Measurements from ENCODE around the gene PPP2R5E. TPM values are rescaled to one million over a fixed set of nuclear protein-coding genes. Genes with fewer than 3 reads are reported as not detected.

PPP2R5E gene
- total RNA-seq, 1 experiment from 2014 or later = 47.2 TPM

GRCh38 chr14:63432888-63433552, 110.2 kb downstream of the PPP2R5E start:
- Histone ChIP-seq H3K27me3 (ENCODE audit: control insufficient read depth, insufficient read depth, low read length) (no peaks in the 10 kb centered on the region), H3K4me3 (ENCODE audit: low read depth in 2 of 2, low read length in 2 of 2) (no peak overlapping the region), H3K27ac (ENCODE audit: low read length) (no peak overlapping the region), H3K4me1 (ENCODE audit: control insufficient read depth, insufficient read depth, low read length) (peaks cover 9% of the 10 kb centered on the region; the same call in 1 of the 2 replicates), H3K36me3 (ENCODE audit: control insufficient read depth, insufficient read depth, low read length) (no peaks in the 10 kb centered on the region; the same call in 1 of the 2 replicates), H3K9me3 (ENCODE audit: control insufficient read depth, insufficient read depth, low read depth, low read length) (no peaks in the 10 kb centered on the region)
- POLR2A ChIA-PET = no interaction called here
- ATAC-seq = no peak
- in situ Hi-C loops (cut with HindIII; ENCODE audit: low pct_unique_long_range_greater_than_20kb, low sequenced_read_pairs) (no loop called here), intact Hi-C loops (cut with micrococcal nuclease; ENCODE audit: unreplicated experiment) (no loop called here)
- TF ChIP-seq REST (IDR thresholded peaks at IDR 0.05; ENCODE audit: insufficient read depth in 1 of 2, low read depth in 2 of 2, low read length in 1 of 2) = no peak
- no peak for TF ChIP-seq POLR2AphosphoS5 (IDR thresholded peaks at IDR 0.05; ENCODE audit: low read depth, low read length)
- no peak for TF ChIP-seq TCF7L2 (IDR thresholded peaks at IDR 0.05; ENCODE audit: low read depth, low read length)
- TF ChIP-seq SIN3A (IDR thresholded peaks at IDR 0.05; ENCODE audit: borderline replicate concordance, insufficient read depth, low read depth, low read length) = no peak
- no peak for TF ChIP-seq CTCF (IDR thresholded peaks at IDR 0.05)
- CTCF ChIA-PET = interaction anchor here (0.7 kb wide), 2 partner anchors 30 to 50 kb away, joined by 3 read pairs; no protein-coding TSS in a partner anchor
- DNase-seq (ENCODE audit: low read depth, low spot score) = no peak
- no TSS peak for BruUV-seq (replicated peaks)

GRCh38 chr14:63432228-63432627, 110.9 kb downstream of the PPP2R5E start:
- Histone ChIP-seq H3K27me3 (ENCODE audit: control insufficient read depth, insufficient read depth, low read length) (no peaks in the 10 kb centered on the region), H3K4me1 (ENCODE audit: control insufficient read depth, insufficient read depth, low read length) (peaks cover 4% of the 10 kb centered on the region; the same call in 1 of the 2 replicates), H3K9me3 (ENCODE audit: control insufficient read depth, insufficient read depth, low read depth, low read length) (no peaks in the 10 kb centered on the region), H3K36me3 (ENCODE audit: control insufficient read depth, insufficient read depth, low read length) (no peaks in the 10 kb centered on the region; the same call in 1 of the 2 replicates), H3K27ac (ENCODE audit: low read length) (no peak overlapping the region), H3K4me3 (ENCODE audit: low read depth in 2 of 2, low read length in 2 of 2) (no peak overlapping the region)
- in situ Hi-C loops (cut with HindIII; ENCODE audit: low pct_unique_long_range_greater_than_20kb, low sequenced_read_pairs) = no loop called here
- BruUV-seq (replicated peaks) = no TSS peak
- intact Hi-C loops (cut with micrococcal nuclease; ENCODE audit: unreplicated experiment) = no loop called here
- ChIA-PET CTCF (no interaction called here), POLR2A (no interaction called here)
- ATAC-seq = no peak
- DNase-seq (ENCODE audit: low read depth, low spot score) = no peak
- TF ChIP-seq REST (IDR thresholded peaks at IDR 0.05; ENCODE audit: insufficient read depth in 1 of 2, low read depth in 2 of 2, low read length in 1 of 2) (no peak), TCF7L2 (IDR thresholded peaks at IDR 0.05; ENCODE audit: low read depth, low read length) (no peak), SIN3A (IDR thresholded peaks at IDR 0.05; ENCODE audit: borderline replicate concordance, insufficient read depth, low read depth, low read length) (no peak), POLR2AphosphoS5 (IDR thresholded peaks at IDR 0.05; ENCODE audit: low read depth, low read length) (no peak), CTCF (IDR thresholded peaks at IDR 0.05) (no peak)
